Left lung (tissue), 10 donors: ENCODE results near the gene TUBGCP6. TPM values are rescaled to one million over a fixed set of nuclear protein-coding genes. Genes with fewer than 3 reads are reported as not detected.

Source experiments
- ATAC-seq: fragments of 200-7000 bp; cut with Tn5 transposase; one replicate; pipeline ENCODE4 v1.9.1; 2020; ENCODE audit warnings: moderate library complexity
- DNase-seq, 4 donors: peaks; one replicate each; pipeline ENCODE4 v3.0.0-alpha.2; 2013 to 2020
- H3K27ac ChIP-seq, 2 donors: fragments of 200-600 bp; sonication (generic) in 1 of 2; one replicate each; pipeline versions ENCODE4 v1.5.0 to v1.8.0; 2020 to 2021
- H3K27me3 ChIP-seq, 2 donors: fragments of 200-600 bp; sonication (generic) in 1 of 2; one replicate each; pipeline versions ENCODE4 v1.5.0 to v1.8.0; 2020 to 2021
- H3K36me3 ChIP-seq, 2 donors: fragments of 200-600 bp; sonication (generic) in 1 of 2; one replicate each; pipeline versions ENCODE4 v1.5.0 to v1.8.0; 2020 to 2021
- H3K4me1 ChIP-seq, 2 donors: fragments of 200-600 bp; one replicate each; pipeline ENCODE4 v1.8.0; 2021
- H3K4me3 ChIP-seq, 2 donors: fragments of 200-600 bp; sonication (generic) in 1 of 2; one replicate each; pipeline versions ENCODE4 v1.5.0 to v1.8.0; 2020 to 2021; ENCODE audit warnings: mild to moderate bottlenecking in 1 of 2
- H3K9me3 ChIP-seq, 2 donors: fragments of 200-600 bp; sonication (generic) in 1 of 2; one replicate each; pipeline versions ENCODE4 v1.5.0 to v1.8.0; 2020 to 2021
- CTCF ChIP-seq, 2 donors: fragments of 200-600 bp; sonication (generic) in 1 of 2; IDR thresholded peaks; one replicate each; pipeline versions ENCODE4 v1.5.0 to v1.8.0; 2021; ENCODE audit warnings: antibody characterized with exemption in 2 of 2
- intact Hi-C, 2 donors: fragments of 100-400 bp; cut with DNase I; formaldehyde crosslinking; loops; one replicate each; pipeline versions ENCODE4 v1.11.2 to v1.14.2; 2022
- polyA plus RNA-seq, 6 donors: library from polyadenylated mRNA; unstranded; fragments of 120-200 nt; gene quantifications; one replicate each; pipeline ENCODE4 v1.2.1, GENCODE V29; 2013; ENCODE audit not compliant: insufficient read length in 6 of 6
- total RNA-seq, 2 donors: library from RNA; stranded (reverse); fragmentation: NEBNext Ultra II Directional; extraction: Animal tissue kit (Norgen Biotek cat#: 25700); gene quantifications; one replicate each; pipeline ENCODE4 v1.2.1, GENCODE V29; 2021
- donor health status: DM: no; HTN: yes; CAD: no.
- donor health status: DM: no; HTN: no; CAD: no.

Gene TUBGCP6
- total and polyA plus RNA-seq, 8 donors: 37.2 to 50.1 (median 42.7) TPM

GRCh38 chr22:50286701-50287318 is 42.0 kb upstream of the TUBGCP6 start:
- Histone ChIP-seq H3K27ac (no peak overlapping the region), H3K4me1 (peaks cover 0 to 4% of the 10 kb centered on the region in 2 donors), H3K9me3 (no peaks in the 10 kb centered on the region), H3K36me3 (peaks cover 2 to 89% of the 10 kb centered on the region in 2 donors), H3K27me3 (peaks cover 0 to 3% of the 10 kb centered on the region in 2 donors), H3K4me3 (no peak overlapping the region)
- intact Hi-C loops: no loop called here
- DNase-seq: no peak
- no peak for ATAC-seq
- TF ChIP-seq CTCF (IDR thresholded peaks at IDR 0.05): no peak

GRCh38 chr22:50286275-50286674 is 41.5 kb upstream of the TUBGCP6 start:
- intact Hi-C loops: no loop called here
- no peak for DNase-seq
- TF ChIP-seq CTCF (IDR thresholded peaks at IDR 0.05): no peak
- peaks cover 5 to 94% of the 10 kb centered on the region in 2 donors for H3K36me3 ChIP-seq
- ATAC-seq: no peak
- no peak overlapping the region for H3K4me3 ChIP-seq
- no peak overlapping the region for H3K27ac ChIP-seq
- no peaks in the 10 kb centered on the region for H3K27me3 ChIP-seq
- H3K9me3 ChIP-seq: no peaks in the 10 kb centered on the region
- no peaks in the 10 kb centered on the region for H3K4me1 ChIP-seq

- intact Hi-C loops: no loop called here
- no peak for DNase-seq
- H3K27ac ChIP-seq: no peak overlapping the region
- no peaks in the 10 kb centered on the region for H3K4me1 ChIP-seq
- no peak for ATAC-seq
- TF ChIP-seq CTCF (IDR thresholded peaks at IDR 0.05): no peak
- H3K4me3 ChIP-seq: no peak overlapping the region
- peaks cover 5 to 95% of the 10 kb centered on the region in 2 donors for H3K36me3 ChIP-seq
- H3K27me3 ChIP-seq: no peaks in the 10 kb centered on the region
- H3K9me3 ChIP-seq: no peaks in the 10 kb centered on the region
Observed at GRCh38 chr22:50285568-50286229, 40.9 kb upstream of the TUBGCP6 start.

GRCh38 chr22:50284479-50284878 is 39.7 kb upstream of the TUBGCP6 start:
- H3K27ac ChIP-seq: no peak overlapping the region
- no peak for TF ChIP-seq CTCF (IDR thresholded peaks at IDR 0.05)

GRCh38 chr22:50283821-50284220 is 39.0 kb upstream of the TUBGCP6 start:
- Histone ChIP-seq H3K4me1 (no peaks in the 10 kb centered on the region), H3K9me3 (no peaks in the 10 kb centered on the region), H3K27ac (no peak overlapping the region), H3K4me3 (no peak overlapping the region), H3K36me3 (peaks cover 5 to 95% of the 10 kb centered on the region in 2 donors), H3K27me3 (no peaks in the 10 kb centered on the region)
- TF ChIP-seq CTCF (IDR thresholded peaks at IDR 0.05): no peak
- DNase-seq (no peak), ATAC-seq (no peak)
- intact Hi-C loops: no loop called here

More at GRCh38 chr22:50284479-50284878, 39.7 kb upstream of the TUBGCP6 start:
- intact Hi-C loops: no loop called here
- no peaks in the 10 kb centered on the region for H3K9me3 ChIP-seq
- no peaks in the 10 kb centered on the region for H3K27me3 ChIP-seq
- ATAC-seq (no peak), DNase-seq (no peak)
- H3K36me3 ChIP-seq: peaks cover 5 to 95% of the 10 kb centered on the region in 2 donors
- no peaks in the 10 kb centered on the region for H3K4me1 ChIP-seq
- H3K4me3 ChIP-seq: no peak overlapping the region
